Liver (tissue), 9 donors: ENCODE data around the gene EML4. TPM values are rescaled to one million over a fixed set of nuclear protein-coding genes. Genes with fewer than 3 reads are reported as not detected.

ENCODE experiments used
- DNase-seq: peaks from one replicate; pipeline ENCODE4 v3.0.0-alpha.2; 2017; ENCODE audit warnings: low spot score
- H3K27ac ChIP-seq, 2 donors: one replicate each; pipeline ENCODE4 v1.7.0; 2013; ENCODE audit warnings: inconsistent platforms in 2 of 2, low read length in 2 of 2, control low read depth in 1 of 2, low read depth in 1 of 2, mild to moderate bottlenecking in 1 of 2
- H3K27me3 ChIP-seq, 4 donors: one replicate each; pipeline versions ENCODE4 v1.6.1 to v1.7.0; 2013; ENCODE audit warnings: low read length in 3 of 4, inconsistent platforms in 1 of 4, mild to moderate bottlenecking in 1 of 4, moderate library complexity in 1 of 4; ENCODE audit not compliant: control insufficient read depth in 4 of 4, insufficient read depth in 4 of 4
- H3K36me3 ChIP-seq, 4 donors: one replicate each; pipeline versions ENCODE4 v1.6.1 to v1.7.0; 2013; ENCODE audit warnings: low read length in 3 of 4, mild to moderate bottlenecking in 3 of 4, low read depth in 1 of 4, moderate library complexity in 1 of 4; ENCODE audit not compliant: control insufficient read depth in 4 of 4, insufficient read depth in 3 of 4
- H3K4me1 ChIP-seq, 4 donors: one replicate each; pipeline versions ENCODE4 v1.6.1 to v1.7.0; 2013; ENCODE audit warnings: low read length in 3 of 4, mild to moderate bottlenecking in 3 of 4, moderate library complexity in 1 of 4; ENCODE audit not compliant: control insufficient read depth in 4 of 4, insufficient read depth in 4 of 4
- H3K4me3 ChIP-seq, 3 donors: one replicate each; pipeline versions ENCODE4 v1.6.1 to v1.7.0; 2013; ENCODE audit warnings: low read length in 3 of 3, control low read depth in 1 of 3, low read depth in 1 of 3, mild to moderate bottlenecking in 1 of 3
- H3K9ac ChIP-seq, 2 donors: one replicate each; pipeline ENCODE4 v1.7.0; 2013; ENCODE audit warnings: low read length in 2 of 2, mild to moderate bottlenecking in 2 of 2, moderate library complexity in 2 of 2, control low read depth in 1 of 2, low read depth in 1 of 2
- H3K9me3 ChIP-seq, 4 donors: one replicate each; pipeline versions ENCODE4 v1.6.1 to v1.7.0; 2013; ENCODE audit warnings: low read length in 3 of 4; ENCODE audit not compliant: control insufficient read depth in 4 of 4
- EGR1 ChIP-seq, 2 donors: IDR thresholded peaks; 2 replicates each; pipeline ENCODE4 v1.6.1; 2016 to 2018; ENCODE audit warnings: antibody characterized with exemption in 2 of 2, low read depth in 2 of 2
- FOXA1 ChIP-seq: IDR thresholded peaks from 2 replicates; pipeline ENCODE4 v1.6.1; 2016; ENCODE audit warnings: antibody characterized with exemption
- FOXA2 ChIP-seq: IDR thresholded peaks from 2 replicates; pipeline ENCODE4 v1.6.1; 2016; ENCODE audit warnings: antibody characterized with exemption
- GABPA ChIP-seq, 2 donors: IDR thresholded peaks in 1 of 2; conservative IDR thresholded peaks in 1 of 2; 2 replicates each; pipeline ENCODE4 v1.6.1; 2016; ENCODE audit warnings: antibody characterized with exemption in 2 of 2, mild to moderate bottlenecking in 1 of 2, moderate library complexity in 1 of 2
- HNF4A ChIP-seq, 2 donors: conservative IDR thresholded peaks; 2 replicates each; pipeline ENCODE4 v1.6.1; 2016; ENCODE audit warnings: antibody characterized with exemption in 2 of 2, mild to moderate bottlenecking in 2 of 2
- HNF4G ChIP-seq: IDR thresholded peaks from 2 replicates; pipeline ENCODE4 v1.6.1; 2016; ENCODE audit warnings: antibody characterized with exemption
- JUND ChIP-seq, 2 donors: IDR thresholded peaks; 2 replicates each; pipeline ENCODE4 v1.6.1; 2016; ENCODE audit warnings: antibody characterized with exemption in 2 of 2
- NR2F2 ChIP-seq: IDR thresholded peaks from 2 replicates; pipeline ENCODE4 v1.6.1; 2016; ENCODE audit warnings: antibody characterized with exemption
- RAD21 ChIP-seq, 2 donors: IDR thresholded peaks; 2 replicates each; pipeline ENCODE4 v1.6.1; 2016; ENCODE audit warnings: antibody characterized with exemption in 2 of 2, mild to moderate bottlenecking in 2 of 2
- RXRA ChIP-seq, 2 donors: IDR thresholded peaks; 2 replicates each; pipeline ENCODE4 v1.6.1; 2017 to 2018; ENCODE audit warnings: antibody characterized with exemption in 2 of 2, mild to moderate bottlenecking in 1 of 2
- SP1 ChIP-seq: IDR thresholded peaks from 2 replicates; pipeline ENCODE4 v1.6.1; 2018; ENCODE audit warnings: antibody characterized with exemption, mild to moderate bottlenecking
- TAF1 ChIP-seq: conservative IDR thresholded peaks from 2 replicates; pipeline ENCODE4 v1.6.1; 2016; ENCODE audit warnings: antibody characterized with exemption, mild to moderate bottlenecking
- YY1 ChIP-seq: IDR thresholded peaks from 2 replicates; pipeline ENCODE4 v1.6.1; 2016; ENCODE audit warnings: antibody characterized with exemption, mild to moderate bottlenecking
- WGBS: extraction: QIAGEN DNeasy Blood & Tissue Kit; methylation state at CpG from one replicate; pipeline ENCODE4 v1.1.7; 2013; 5-methylcytosine and 5-hydroxymethylcytosine counted together
- polyA plus RNA-seq, 2 donors: library from polyadenylated mRNA; stranded (reverse) in 1 of 2; unstranded in 1 of 2; fragments of 200-250 nt in 1 of 2; fragments of >200 nt in 1 of 2; fragmentation: Nextera tagmentation in 1 of 2; extraction: Ambion mirVana in 1 of 2; gene quantifications; one replicate each; pipeline versions ENCODE4 v1.2.1 to v1.2.3, GENCODE V29; 2013 to 2015
- total RNA-seq, 2 donors: library from RNA; depleted of rRNA; stranded (reverse); fragments of >200 nt; gene quantifications; one replicate each; pipeline ENCODE4 v1.2.3, GENCODE V29; 2014
- TF ChIP-seq, protein P1 (sequence below): IDR thresholded peaks from 2 replicates; pipeline ENCODE4 v1.6.1; 2016; ENCODE audit warnings: antibody characterized with exemption
- TF ChIP-seq, protein P2 (sequence below): fragments of 150-350 bp; IDR thresholded peaks from 2 replicates; pipeline ENCODE4 v1.5.1; 2017; ENCODE audit warnings: improper control_type of control experiment, low read depth, low read length; ENCODE audit not compliant: missing input control
- TF ChIP-seq, protein P3 (sequence below): IDR thresholded peaks from 2 replicates; pipeline ENCODE4 v1.6.1; 2016; ENCODE audit warnings: antibody characterized with exemption, mild to moderate bottlenecking
- TF ChIP-seq, protein P4 (sequence below): IDR thresholded peaks from 2 replicates; pipeline ENCODE4 v1.6.1; 2016; ENCODE audit warnings: antibody characterized with exemption
- TF ChIP-seq, protein P5 (sequence below): IDR thresholded peaks from 2 replicates; pipeline ENCODE4 v1.6.1; 2016; ENCODE audit warnings: antibody characterized with exemption
- donor health status: healthy.
- donor health status: healthy.
- donor health status: healthy.
- donor health status: healthy.
- donor health status: healthy.

The EML4 gene
- total and polyA plus RNA-seq, 4 donors, result 12.8 to 49.6 (median 34.8) TPM

DNA sequence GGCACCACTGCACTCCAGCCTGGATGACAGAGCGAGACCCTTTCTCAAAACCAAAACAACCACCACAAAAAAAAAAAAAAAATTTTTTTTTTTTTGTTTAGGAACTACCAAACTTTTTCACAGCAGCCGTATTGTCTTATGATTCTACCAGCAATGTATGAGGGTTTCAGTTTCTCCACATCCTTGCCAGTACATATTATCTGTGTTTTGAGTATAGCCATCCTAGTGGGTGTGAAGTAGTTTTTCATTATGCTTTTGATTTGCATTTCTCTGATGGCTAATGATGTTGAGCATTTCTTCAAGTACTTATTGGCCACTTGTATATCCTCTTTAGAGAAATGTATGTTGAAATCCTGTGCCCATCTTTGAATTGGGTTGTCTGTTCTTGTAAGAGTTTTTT, 140.2 kb downstream of the EML4 start:
- TF ChIP-seq, protein P1, sequence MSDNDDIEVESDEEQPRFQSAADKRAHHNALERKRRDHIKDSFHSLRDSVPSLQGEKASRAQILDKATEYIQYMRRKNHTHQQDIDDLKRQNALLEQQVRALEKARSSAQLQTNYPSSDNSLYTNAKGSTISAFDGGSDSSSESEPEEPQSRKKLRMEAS, result no peak
- TF ChIP-seq, protein P2, sequence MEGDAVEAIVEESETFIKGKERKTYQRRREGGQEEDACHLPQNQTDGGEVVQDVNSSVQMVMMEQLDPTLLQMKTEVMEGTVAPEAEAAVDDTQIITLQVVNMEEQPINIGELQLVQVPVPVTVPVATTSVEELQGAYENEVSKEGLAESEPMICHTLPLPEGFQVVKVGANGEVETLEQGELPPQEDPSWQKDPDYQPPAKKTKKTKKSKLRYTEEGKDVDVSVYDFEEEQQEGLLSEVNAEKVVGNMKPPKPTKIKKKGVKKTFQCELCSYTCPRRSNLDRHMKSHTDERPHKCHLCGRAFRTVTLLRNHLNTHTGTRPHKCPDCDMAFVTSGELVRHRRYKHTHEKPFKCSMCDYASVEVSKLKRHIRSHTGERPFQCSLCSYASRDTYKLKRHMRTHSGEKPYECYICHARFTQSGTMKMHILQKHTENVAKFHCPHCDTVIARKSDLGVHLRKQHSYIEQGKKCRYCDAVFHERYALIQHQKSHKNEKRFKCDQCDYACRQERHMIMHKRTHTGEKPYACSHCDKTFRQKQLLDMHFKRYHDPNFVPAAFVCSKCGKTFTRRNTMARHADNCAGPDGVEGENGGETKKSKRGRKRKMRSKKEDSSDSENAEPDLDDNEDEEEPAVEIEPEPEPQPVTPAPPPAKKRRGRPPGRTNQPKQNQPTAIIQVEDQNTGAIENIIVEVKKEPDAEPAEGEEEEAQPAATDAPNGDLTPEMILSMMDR, result no peak
- TF ChIP-seq, protein P3, sequence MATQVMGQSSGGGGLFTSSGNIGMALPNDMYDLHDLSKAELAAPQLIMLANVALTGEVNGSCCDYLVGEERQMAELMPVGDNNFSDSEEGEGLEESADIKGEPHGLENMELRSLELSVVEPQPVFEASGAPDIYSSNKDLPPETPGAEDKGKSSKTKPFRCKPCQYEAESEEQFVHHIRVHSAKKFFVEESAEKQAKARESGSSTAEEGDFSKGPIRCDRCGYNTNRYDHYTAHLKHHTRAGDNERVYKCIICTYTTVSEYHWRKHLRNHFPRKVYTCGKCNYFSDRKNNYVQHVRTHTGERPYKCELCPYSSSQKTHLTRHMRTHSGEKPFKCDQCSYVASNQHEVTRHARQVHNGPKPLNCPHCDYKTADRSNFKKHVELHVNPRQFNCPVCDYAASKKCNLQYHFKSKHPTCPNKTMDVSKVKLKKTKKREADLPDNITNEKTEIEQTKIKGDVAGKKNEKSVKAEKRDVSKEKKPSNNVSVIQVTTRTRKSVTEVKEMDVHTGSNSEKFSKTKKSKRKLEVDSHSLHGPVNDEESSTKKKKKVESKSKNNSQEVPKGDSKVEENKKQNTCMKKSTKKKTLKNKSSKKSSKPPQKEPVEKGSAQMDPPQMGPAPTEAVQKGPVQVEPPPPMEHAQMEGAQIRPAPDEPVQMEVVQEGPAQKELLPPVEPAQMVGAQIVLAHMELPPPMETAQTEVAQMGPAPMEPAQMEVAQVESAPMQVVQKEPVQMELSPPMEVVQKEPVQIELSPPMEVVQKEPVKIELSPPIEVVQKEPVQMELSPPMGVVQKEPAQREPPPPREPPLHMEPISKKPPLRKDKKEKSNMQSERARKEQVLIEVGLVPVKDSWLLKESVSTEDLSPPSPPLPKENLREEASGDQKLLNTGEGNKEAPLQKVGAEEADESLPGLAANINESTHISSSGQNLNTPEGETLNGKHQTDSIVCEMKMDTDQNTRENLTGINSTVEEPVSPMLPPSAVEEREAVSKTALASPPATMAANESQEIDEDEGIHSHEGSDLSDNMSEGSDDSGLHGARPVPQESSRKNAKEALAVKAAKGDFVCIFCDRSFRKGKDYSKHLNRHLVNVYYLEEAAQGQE, result no peak
- TF ChIP-seq YY1, result no peak
- TF ChIP-seq GABPA (IDR thresholded peaks at IDR 0.05 in 1 of 2, conservative IDR thresholded peaks at IDR 0.05 in 1 of 2), result no peak
- no peak for TF ChIP-seq JUND (IDR thresholded peaks at IDR 0.05)
- TF ChIP-seq, protein P4, sequence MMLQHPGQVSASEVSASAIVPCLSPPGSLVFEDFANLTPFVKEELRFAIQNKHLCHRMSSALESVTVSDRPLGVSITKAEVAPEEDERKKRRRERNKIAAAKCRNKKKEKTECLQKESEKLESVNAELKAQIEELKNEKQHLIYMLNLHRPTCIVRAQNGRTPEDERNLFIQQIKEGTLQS, result no peak
- TF ChIP-seq RXRA (IDR thresholded peaks at IDR 0.05), result no peak
- no peak for TF ChIP-seq EGR1 (IDR thresholded peaks at IDR 0.05; ENCODE audit: low read depth in 2 of 2)
- TF ChIP-seq, protein P5, sequence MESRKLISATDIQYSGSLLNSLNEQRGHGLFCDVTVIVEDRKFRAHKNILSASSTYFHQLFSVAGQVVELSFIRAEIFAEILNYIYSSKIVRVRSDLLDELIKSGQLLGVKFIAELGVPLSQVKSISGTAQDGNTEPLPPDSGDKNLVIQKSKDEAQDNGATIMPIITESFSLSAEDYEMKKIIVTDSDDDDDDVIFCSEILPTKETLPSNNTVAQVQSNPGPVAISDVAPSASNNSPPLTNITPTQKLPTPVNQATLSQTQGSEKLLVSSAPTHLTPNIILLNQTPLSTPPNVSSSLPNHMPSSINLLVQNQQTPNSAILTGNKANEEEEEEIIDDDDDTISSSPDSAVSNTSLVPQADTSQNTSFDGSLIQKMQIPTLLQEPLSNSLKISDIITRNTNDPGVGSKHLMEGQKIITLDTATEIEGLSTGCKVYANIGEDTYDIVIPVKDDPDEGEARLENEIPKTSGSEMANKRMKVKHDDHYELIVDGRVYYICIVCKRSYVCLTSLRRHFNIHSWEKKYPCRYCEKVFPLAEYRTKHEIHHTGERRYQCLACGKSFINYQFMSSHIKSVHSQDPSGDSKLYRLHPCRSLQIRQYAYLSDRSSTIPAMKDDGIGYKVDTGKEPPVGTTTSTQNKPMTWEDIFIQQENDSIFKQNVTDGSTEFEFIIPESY, result no peak
- TF ChIP-seq RAD21 (IDR thresholded peaks at IDR 0.05), result no peak
- no peak for TF ChIP-seq HNF4A (conservative IDR thresholded peaks at IDR 0.05)
- no peak for TF ChIP-seq FOXA1
- TF ChIP-seq TAF1, result no peak
- no peak for TF ChIP-seq NR2F2
- TF ChIP-seq HNF4G, result no peak
- TF ChIP-seq FOXA2, result no peak
- no peak for TF ChIP-seq SP1
- H3K9ac ChIP-seq, result no peak overlapping the region
- no peak overlapping the region for H3K4me3 ChIP-seq
- no peaks in the 10 kb centered on the region for H3K4me1 ChIP-seq
- H3K9me3 ChIP-seq, result no peaks in the 10 kb centered on the region
- H3K27me3 ChIP-seq, result no peaks in the 10 kb centered on the region
- WGBS, result 99% methylated on average over 2 of the region's 2 CpGs
- no peak for DNase-seq
- H3K36me3 ChIP-seq, result peaks cover 2 to 24% (median 11%) of the 10 kb centered on the region in 4 donors
- H3K27ac ChIP-seq, result no peak overlapping the region
